Mesenchymal stem cell (in vitro differentiated cells and primary cell): Measurements from ENCODE around the gene MXRA7.

Experiments used
- DNase-seq: peaks from one replicate; pipeline ENCODE4 v3.0.0-alpha.2; 2013
- H2AFZ ChIP-seq: one replicate; pipeline ENCODE4 v1.6.1; 2013; ENCODE audit warnings: low read depth, mild to moderate bottlenecking, control low read depth, inconsistent platforms, low read length, moderate library complexity
- H2AK5ac ChIP-seq: 2 replicates; pipeline ENCODE4 v1.6.1; 2013; ENCODE audit warnings: low read length, moderate library complexity, mild to moderate bottlenecking, inconsistent platforms; ENCODE audit not compliant: severe bottlenecking
- H2BK120ac ChIP-seq: one replicate; pipeline ENCODE4 v1.6.1; 2013; ENCODE audit warnings: low read depth, mild to moderate bottlenecking, inconsistent platforms, low read length, moderate library complexity
- H2BK12ac ChIP-seq, 2 experiments: one replicate each; pipeline ENCODE4 v1.6.1; 2013; ENCODE audit warnings: inconsistent platforms in 2 of 2, low read length in 2 of 2, mild to moderate bottlenecking in 2 of 2, moderate library complexity in 2 of 2, control low read depth in 1 of 2
- H2BK15ac ChIP-seq: one replicate; pipeline ENCODE4 v1.6.1; 2013; ENCODE audit warnings: mild to moderate bottlenecking, low read depth, inconsistent platforms; ENCODE audit not compliant: poor library complexity, severe bottlenecking
- H2BK5ac ChIP-seq: 2 replicates; pipeline ENCODE4 v1.6.1; 2013; ENCODE audit warnings: low read depth, mild to moderate bottlenecking, low read length, control low read depth, inconsistent platforms; ENCODE audit not compliant: poor library complexity, severe bottlenecking
- H3K14ac ChIP-seq, 2 experiments: one replicate each; pipeline ENCODE4 v1.6.1; 2013; ENCODE audit warnings: inconsistent platforms in 2 of 2, low read length in 2 of 2, control low read depth in 1 of 2, mild to moderate bottlenecking in 1 of 2, moderate library complexity in 1 of 2
- H3K18ac ChIP-seq, 2 experiments: one replicate each; pipeline ENCODE4 v1.6.1; 2013; ENCODE audit warnings: inconsistent platforms in 2 of 2, low read length in 2 of 2, control low read depth in 1 of 2, low read depth in 1 of 2, mild to moderate bottlenecking in 1 of 2
- H3K23ac ChIP-seq, 2 experiments: one replicate each; pipeline ENCODE4 v1.6.1; 2013; ENCODE audit warnings: inconsistent platforms in 2 of 2, low read length in 2 of 2, mild to moderate bottlenecking in 2 of 2, moderate library complexity in 2 of 2, control low read depth in 1 of 2
- H3K27ac ChIP-seq: 2 replicates; pipeline ENCODE4 v1.5.1; 2013; ENCODE audit warnings: mild to moderate bottlenecking, moderate library complexity, low read length, control low read depth, inconsistent platforms; ENCODE audit not compliant: poor library complexity, severe bottlenecking
- H3K27me3 ChIP-seq, 2 experiments: 2 replicates each; pipeline versions ENCODE4 v1.6.1 to v1.7.0; 2013; ENCODE audit warnings: low read length in 2 of 2, mild to moderate bottlenecking in 2 of 2, moderate library complexity in 2 of 2, control low read depth in 1 of 2, inconsistent platforms in 1 of 2; ENCODE audit not compliant: control insufficient read depth in 1 of 2, insufficient read depth in 1 of 2
- H3K36me3 ChIP-seq, 2 experiments: 2 replicates each; pipeline versions ENCODE4 v1.6.1 to v1.7.0; 2013; ENCODE audit warnings: low read length in 2 of 2, control low read depth in 1 of 2, inconsistent platforms in 1 of 2, low read depth in 1 of 2, mild to moderate bottlenecking in 1 of 2; ENCODE audit not compliant: insufficient read depth in 2 of 2, control insufficient read depth in 1 of 2
- H3K4ac ChIP-seq, 2 experiments: one replicate each; pipeline ENCODE4 v1.6.1; 2013; ENCODE audit warnings: inconsistent platforms in 2 of 2, low read length in 2 of 2, mild to moderate bottlenecking in 2 of 2, moderate library complexity in 2 of 2, control low read depth in 1 of 2, low read depth in 1 of 2
- H3K4me1 ChIP-seq: 2 replicates; pipeline ENCODE4 v1.6.1; 2013; ENCODE audit warnings: low read depth, low read length, control low read depth; ENCODE audit not compliant: control insufficient read depth, insufficient read depth
- H3K4me2 ChIP-seq: 2 replicates; pipeline ENCODE4 v1.6.1; 2013; ENCODE audit warnings: low read length, mild to moderate bottlenecking, inconsistent platforms; ENCODE audit not compliant: poor library complexity, severe bottlenecking
- H3K4me3 ChIP-seq, 2 experiments: 2 replicates each; pipeline versions ENCODE4 v1.5.1 to v1.7.0; 2013; ENCODE audit warnings: low read length in 2 of 2, mild to moderate bottlenecking in 2 of 2, control low read depth in 1 of 2, low read depth in 1 of 2; ENCODE audit not compliant: insufficient read depth in 1 of 2
- H3K79me1 ChIP-seq: replicated peaks from 2 replicates; pipeline ENCODE4 v1.6.1; 2013; ENCODE audit warnings: mild to moderate bottlenecking, control low read depth, low read length, inconsistent platforms; ENCODE audit not compliant: poor library complexity, severe bottlenecking
- H3K9ac ChIP-seq: 2 replicates; pipeline ENCODE4 v1.7.0; 2013; ENCODE audit warnings: mild to moderate bottlenecking, low read length, moderate library complexity
- H3K9me3 ChIP-seq: 2 replicates; pipeline ENCODE4 v1.7.0; 2013; ENCODE audit warnings: mild to moderate bottlenecking, low read length; ENCODE audit not compliant: control insufficient read depth
- H4K8ac ChIP-seq: one replicate; pipeline ENCODE4 v1.6.1; 2013; ENCODE audit warnings: inconsistent platforms, mild to moderate bottlenecking, low read length, moderate library complexity
- H4K91ac ChIP-seq: one replicate; pipeline ENCODE4 v1.6.1; 2013; ENCODE audit warnings: mild to moderate bottlenecking, low read length, inconsistent platforms
- WGBS: methylation state at CpG from one replicate; pipeline ENCODE4 v1.1.7; 2013; ENCODE audit warnings: mixed read lengths; 5-methylcytosine and 5-hydroxymethylcytosine counted together

MXRA7 gene

GRCh38 chr17:76670718-76671122 is 40.0 kb downstream of the MXRA7 start:
- H2BK120ac ChIP-seq: no peak overlapping the region
- peak overlapping the region; percentile 91 for H3K27ac ChIP-seq
- H2AFZ ChIP-seq: peak overlapping the region; percentile 88
- peaks cover 0 to 4% of the 10 kb centered on the region in 2 experiments for H3K27me3 ChIP-seq
- H3K4me1 ChIP-seq: peaks cover 14% of the 10 kb centered on the region
- peak overlapping the region; percentile 100 for H4K8ac ChIP-seq
- no peak overlapping the region for H3K9ac ChIP-seq
- H3K4ac ChIP-seq: peak overlapping the region; percentile 90 to 91
- peak overlapping the region in 1 of 2 experiments; percentile 6 for H3K23ac ChIP-seq
- peak overlapping the region in 1 of 2 experiments; percentile 83 for H3K4me3 ChIP-seq
- H3K9me3 ChIP-seq: no peaks in the 10 kb centered on the region
- peaks cover 14 to 16% of the 10 kb centered on the region in 2 experiments for H3K36me3 ChIP-seq
- H2BK15ac ChIP-seq: no peak overlapping the region
- no peak overlapping the region for H2AK5ac ChIP-seq
- no peak overlapping the region for H3K14ac ChIP-seq
- peak overlapping the region; percentile 98 for H4K91ac ChIP-seq
- H3K4me2 ChIP-seq: peak overlapping the region; percentile 20
- no peak for DNase-seq
- no peak overlapping the region for H2BK5ac ChIP-seq
- peak overlapping the region in 1 of 2 experiments; percentile 92 for H3K18ac ChIP-seq
- 68% methylated on average over 9 of the region's 9 CpGs for WGBS
- peak overlapping the region in 1 of 2 experiments; percentile 17 for H2BK12ac ChIP-seq
- H3K79me1 ChIP-seq: peaks cover 2% of the 10 kb centered on the region

- Histone ChIP-seq H3K4me3 (no peak overlapping the region), H2BK12ac (no peak overlapping the region), H2BK5ac (no peak overlapping the region), H3K9ac (no peak overlapping the region), H2AFZ (no peak overlapping the region), H3K14ac (no peak overlapping the region), H2BK120ac (no peak overlapping the region), H3K27ac (peak overlapping the region; percentile 91), H3K23ac (no peak overlapping the region), H3K4ac (no peak overlapping the region), H4K91ac (no peak overlapping the region), H2AK5ac (no peak overlapping the region), H4K8ac (no peak overlapping the region), H3K18ac (no peak overlapping the region), H3K79me1 (peaks cover 2% of the 10 kb centered on the region), H3K36me3 (peaks cover 13 to 14% of the 10 kb centered on the region in 2 experiments), H2BK15ac (no peak overlapping the region), H3K9me3 (no peaks in the 10 kb centered on the region), H3K27me3 (peaks cover 0 to 5% of the 10 kb centered on the region in 2 experiments), H3K4me1 (peaks cover 14% of the 10 kb centered on the region), H3K4me2 (no peak overlapping the region)
- 90% methylated on average over 9 of the region's 9 CpGs for WGBS
- DNase-seq: no peak
These were observed 40.6 kb downstream of the MXRA7 start for GRCh38 chr17:76670020-76670717.

GRCh38 chr17:76667786-76668453 is 42.8 kb downstream of the MXRA7 start:
- Histone ChIP-seq H3K79me1 (peaks cover 2% of the 10 kb centered on the region), H2BK12ac (no peak overlapping the region), H3K4me2 (no peak overlapping the region), H3K14ac (no peak overlapping the region), H2BK120ac (no peak overlapping the region), H3K18ac (peak overlapping the region in 1 of 2 experiments; percentile 14), H3K4me3 (no peak overlapping the region), H2BK5ac (no peak overlapping the region), H2BK15ac (no peak overlapping the region), H4K91ac (peak overlapping the region; percentile 64), H2AFZ (no peak overlapping the region), H3K9ac (no peak overlapping the region), H3K9me3 (no peaks in the 10 kb centered on the region), H3K4me1 (peaks cover 12% of the 10 kb centered on the region), H3K27ac (no peak overlapping the region), H2AK5ac (no peak overlapping the region), H4K8ac (no peak overlapping the region), H3K23ac (no peak overlapping the region), H3K4ac (no peak overlapping the region), H3K36me3 (no peaks in the 10 kb centered on the region), H3K27me3 (peaks cover 10% of the 10 kb centered on the region in 2 experiments)
- DNase-seq: peak; percentile 18
- 82% methylated on average over 12 of the region's 14 CpGs for WGBS

GRCh38 chr17:76667491-76667755 is 43.3 kb downstream of the MXRA7 start:
- H3K4ac ChIP-seq: no peak overlapping the region
- H2BK12ac ChIP-seq: no peak overlapping the region
- H3K36me3 ChIP-seq: no peaks in the 10 kb centered on the region
- H3K4me3 ChIP-seq: no peak overlapping the region
- H3K79me1 ChIP-seq: peaks cover 2% of the 10 kb centered on the region
- H2AK5ac ChIP-seq: no peak overlapping the region
- no peak overlapping the region for H3K4me2 ChIP-seq
- no peak overlapping the region for H2AFZ ChIP-seq
- H2BK5ac ChIP-seq: no peak overlapping the region
- no peaks in the 10 kb centered on the region for H3K9me3 ChIP-seq
- peaks cover 10% of the 10 kb centered on the region in 2 experiments for H3K27me3 ChIP-seq
- H3K23ac ChIP-seq: no peak overlapping the region
- H3K18ac ChIP-seq: no peak overlapping the region
- H3K9ac ChIP-seq: no peak overlapping the region
- 64% methylated on average over 2 of the region's 2 CpGs for WGBS
- no peak overlapping the region for H3K27ac ChIP-seq
- H4K8ac ChIP-seq: no peak overlapping the region
- no peak overlapping the region for H3K14ac ChIP-seq
- H2BK15ac ChIP-seq: no peak overlapping the region
- DNase-seq: no peak
- no peak overlapping the region for H2BK120ac ChIP-seq
- H4K91ac ChIP-seq: no peak overlapping the region
- peaks cover 12% of the 10 kb centered on the region for H3K4me1 ChIP-seq
